ENCODE measurements around the gene MEGF11. TPM values are rescaled to one million over a fixed set of nuclear protein-coding genes. Genes with fewer than 3 reads are reported as not detected.

The MEGF11 gene
- polyA plus RNA-seq = 0.44 and 1.1 TPM in 2 replicates

GRCh38 chr15:66253418-66254088, at the start of gene MEGF11:
Gene MEGF11 (minus strand): TSS chr15:66253750. CDS start chr15:66128403, 125,347 bp downstream.

DNA sequence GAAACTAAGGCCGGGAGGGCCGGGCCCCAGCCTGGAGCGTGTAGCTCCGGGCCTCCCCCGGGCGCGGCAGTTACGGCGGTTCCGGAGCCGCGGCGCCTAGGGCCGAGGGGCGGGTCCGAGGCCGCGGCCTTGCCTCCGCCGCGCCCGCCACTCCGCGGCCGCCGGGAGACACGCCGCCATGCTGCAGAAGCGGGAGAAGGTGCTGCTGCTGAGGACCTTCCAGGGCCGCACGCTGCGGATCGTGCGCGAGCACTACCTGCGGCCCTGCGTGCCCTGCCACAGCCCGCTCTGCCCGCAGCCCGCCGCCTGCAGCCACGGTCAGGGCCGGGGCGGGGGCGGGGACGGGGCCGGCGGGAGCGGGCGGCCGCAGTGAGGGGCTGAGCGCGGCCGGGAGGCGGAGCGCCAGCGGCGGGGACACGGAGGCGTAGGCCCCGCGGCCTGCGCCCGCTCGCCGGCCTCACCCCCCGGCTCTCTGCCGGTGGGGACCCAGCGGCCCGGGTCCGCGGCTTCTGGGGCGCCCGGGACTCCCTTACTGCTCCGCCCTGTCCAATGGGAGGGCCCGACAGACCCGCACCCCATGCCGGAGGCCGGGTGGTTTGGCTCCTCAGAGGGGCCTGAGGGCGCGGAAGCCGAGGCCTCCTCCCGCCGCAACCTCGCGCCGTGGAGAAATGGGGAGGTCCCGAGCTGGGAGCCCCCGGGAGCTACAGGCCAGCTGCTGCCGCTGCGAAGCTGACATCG, 40.0 kb upstream of the MEGF11 start, which contains the start of gene DIS3L:
TSS of gene DIS3L (plus strand) at position 150 of the 738 bp plus-strand sequence. CDS start at position 179, 29 bp downstream.

GRCh38 chr15:65869126-65869953, 384.2 kb downstream of the MEGF11 start, which contains the start of gene RAB11A:
Gene RAB11A (plus strand): TSS chr15:65869491. CDS start chr15:65869586, 95 bp downstream.

Other genes with a start within 250 kb of the MEGF11 start
- 21.0 and 27.0 TPM in 2 replicates for gene DIS3L, start 39.8 kb upstream of the MEGF11 start, polyA plus RNA-seq
- 18.1 and 18.4 TPM in 2 replicates for gene TIPIN, start 102.9 kb upstream of the MEGF11 start, polyA plus RNA-seq
- gene MAP2K1, start 133.2 kb upstream of the MEGF11 start, polyA plus RNA-seq = 110 and 166 TPM in 2 replicates
- gene SNAPC5, start 244.0 kb upstream of the MEGF11 start, polyA plus RNA-seq = 150 and 167 TPM in 2 replicates

Data from Purkinje cell (primary cell).